GM12892 (cell line): ENCODE measurements around the gene SNX22.

Experiments used
- DNase-seq: peaks from one replicate; pipeline ENCODE4 v3.0.0; 2011; ENCODE audit not compliant: insufficient read length
- FAIRE-seq: peaks from 2 replicates; lab custom pipeline; 2011; peaks lifted over from hg19 to GRCh38; lab: Jason Lieb, UNC
- POLR2A ChIP-seq: IDR thresholded peaks from 2 replicates; pipeline ENCODE4 v1.6.1; 2011; ENCODE audit warnings: low read depth, low read length, control low read depth
- POLR2AphosphoS5 ChIP-seq: IDR thresholded peaks from 2 replicates; pipeline ENCODE4 v1.6.1; 2011; ENCODE audit warnings: low read depth, low read length, control low read depth
- TAF1 ChIP-seq: IDR thresholded peaks from 2 replicates; pipeline ENCODE4 v1.6.1; 2011; ENCODE audit warnings: low read depth, mild to moderate bottlenecking, control low read depth, low read length, borderline replicate concordance

SNX22 gene

DNA sequence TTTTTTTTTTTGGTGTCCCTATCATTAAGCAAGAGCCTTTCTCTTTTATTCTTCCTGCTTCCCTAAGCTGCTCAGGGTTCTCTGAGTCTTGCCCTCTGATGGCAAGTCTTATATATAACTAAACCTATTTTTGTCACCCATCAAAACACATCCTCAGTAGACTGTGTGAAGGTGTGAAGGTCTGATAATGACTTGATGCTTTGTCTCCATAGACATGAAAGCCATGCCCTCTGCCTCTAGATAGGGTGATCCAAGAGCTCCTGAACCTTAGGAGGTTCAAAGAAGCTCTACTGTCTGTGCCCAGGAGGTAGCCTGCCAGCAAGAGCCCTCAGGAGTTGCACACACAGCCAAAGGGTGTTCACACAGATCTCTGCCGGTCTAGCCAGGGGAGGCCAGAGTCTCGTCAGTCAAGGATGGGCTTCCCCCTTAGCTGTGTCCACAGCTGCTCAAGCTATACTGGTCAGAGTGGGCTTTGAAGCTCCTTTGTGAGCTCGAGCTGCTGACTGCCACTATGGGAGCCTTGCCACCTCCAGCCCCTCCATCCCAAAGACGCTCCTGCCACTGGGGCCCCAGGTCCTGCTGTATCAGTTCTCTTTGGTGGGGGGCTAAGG, 13.1 kb upstream of the SNX22 start:
- FAIRE-seq (no peak), DNase-seq (no peak)
- no peak for TF ChIP-seq TAF1
- TF ChIP-seq POLR2AphosphoS5: no peak
- no peak for TF ChIP-seq POLR2A

DNA sequence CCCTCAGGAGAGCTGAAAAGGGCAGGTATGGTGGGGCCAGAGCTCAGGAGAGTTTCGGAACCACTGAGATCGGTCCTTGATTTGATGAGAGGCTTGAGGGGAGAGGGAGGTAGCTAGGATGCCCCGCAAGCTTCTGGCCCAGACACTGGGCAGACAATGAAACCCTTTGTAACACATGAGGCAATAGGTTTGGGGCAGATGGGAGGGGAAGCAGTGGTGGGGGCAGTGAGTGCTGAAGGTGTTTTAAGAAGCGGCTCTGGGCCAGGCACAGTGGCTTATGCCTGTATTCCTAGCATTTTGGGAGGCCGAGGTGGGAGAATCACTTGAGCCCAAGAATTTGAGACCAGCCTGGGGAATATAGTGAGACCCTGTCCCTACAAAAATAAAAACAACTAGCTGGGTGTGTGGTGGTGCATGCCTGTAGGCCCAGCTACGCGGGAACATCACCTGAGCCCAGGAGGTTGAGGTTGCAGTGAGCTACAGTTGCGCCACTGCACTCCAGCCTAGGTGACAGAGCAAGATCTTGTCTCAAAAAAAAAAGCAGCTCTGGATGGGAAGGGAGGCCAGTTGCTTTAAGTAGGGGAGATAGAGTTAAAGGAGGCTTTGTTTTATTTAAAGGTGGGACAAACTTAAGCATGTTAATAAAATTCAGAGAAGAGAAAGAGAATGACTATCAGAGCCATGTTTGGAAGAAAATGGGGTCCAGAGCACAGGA, 9.6 kb upstream of the SNX22 start:
- no peak for FAIRE-seq
- no peak for TF ChIP-seq POLR2A

DNA sequence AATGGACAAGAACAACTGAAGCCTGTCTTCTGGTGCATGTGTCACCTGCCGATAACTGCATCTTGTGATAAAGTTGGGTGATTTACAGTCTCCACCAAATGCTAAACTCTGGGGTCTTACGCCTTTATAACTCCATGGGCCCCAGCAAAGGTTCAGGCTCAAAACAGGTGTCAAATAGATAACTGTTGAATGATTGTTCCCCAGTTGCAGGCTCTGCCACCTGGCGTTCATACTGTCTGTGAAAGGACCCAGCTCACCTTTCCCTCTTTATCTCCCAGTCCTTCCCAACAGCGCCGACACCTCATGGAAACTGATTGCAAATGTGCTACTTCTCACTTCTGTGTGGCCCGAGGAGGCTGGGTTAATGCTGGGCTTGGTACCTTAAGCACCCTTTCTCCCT, 8.3 kb upstream of the SNX22 start:
- DNase-seq (no peak), FAIRE-seq (peak; percentile 21)
- TF ChIP-seq POLR2AphosphoS5 (no peak), POLR2A (no peak), TAF1 (no peak)

More for the DNA sequence above, 9.6 kb upstream of the SNX22 start:
- no peak for DNase-seq

DNA sequence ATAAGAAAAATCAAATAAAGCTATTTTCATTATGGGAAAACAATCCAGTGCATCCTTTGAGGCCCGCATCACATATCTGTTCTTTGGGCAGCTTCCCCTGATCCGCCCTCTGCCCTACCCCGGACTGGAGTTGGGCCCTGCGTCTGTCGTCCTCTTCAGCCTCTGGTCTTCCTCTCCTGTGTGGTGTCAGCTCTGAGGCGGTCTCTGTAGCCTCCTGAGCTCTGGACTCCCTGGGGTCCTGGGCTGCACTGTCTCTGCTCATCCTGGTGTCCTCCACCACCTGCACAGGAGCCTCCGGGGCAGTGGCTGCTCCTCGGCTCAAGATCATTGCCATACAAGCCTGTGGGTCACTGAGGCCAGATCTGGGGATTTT, 7.4 kb upstream of the SNX22 start:
- 0 out of 2 replicates have a peak, but pooled peaks have one; percentile 5 for TF ChIP-seq TAF1
- TF ChIP-seq POLR2A: no peak
- TF ChIP-seq POLR2AphosphoS5: no peak
- FAIRE-seq (no peak), DNase-seq (no peak)

GRCh38 chr15:64144565-64145281, 6.8 kb upstream of the SNX22 start:
- DNase-seq: peak; percentile 58
- FAIRE-seq: peak; percentile 95
- TF ChIP-seq POLR2AphosphoS5 (peak; percentile 73; the same call in 1 of the 2 replicates), TAF1 (no peak), POLR2A (peak; percentile 58; the same call in 1 of the 2 replicates)

DNA sequence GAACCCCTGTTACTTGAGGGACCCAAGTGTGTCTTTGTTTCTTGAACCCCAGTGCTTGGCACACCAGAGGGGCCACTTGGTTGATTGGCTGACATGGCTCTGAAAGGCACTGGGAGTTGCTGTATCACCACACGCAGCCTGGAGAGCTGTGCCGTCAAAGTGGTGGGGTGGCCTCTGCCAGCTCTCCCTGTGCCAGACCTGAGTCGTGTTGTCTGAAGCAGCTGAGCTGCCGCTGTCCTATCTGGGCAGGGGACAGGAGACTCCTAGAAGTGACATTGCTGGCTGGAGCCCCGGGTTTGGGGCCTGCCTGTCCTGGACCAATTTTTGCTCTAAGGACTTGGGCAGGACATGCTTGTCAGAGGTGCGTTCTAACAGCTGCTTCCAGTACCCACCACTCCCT, 5.5 kb upstream of the SNX22 start:
- DNase-seq (no peak), FAIRE-seq (no peak)
- TF ChIP-seq POLR2AphosphoS5: no peak
- TF ChIP-seq POLR2A: no peak
- TF ChIP-seq TAF1: no peak

DNA sequence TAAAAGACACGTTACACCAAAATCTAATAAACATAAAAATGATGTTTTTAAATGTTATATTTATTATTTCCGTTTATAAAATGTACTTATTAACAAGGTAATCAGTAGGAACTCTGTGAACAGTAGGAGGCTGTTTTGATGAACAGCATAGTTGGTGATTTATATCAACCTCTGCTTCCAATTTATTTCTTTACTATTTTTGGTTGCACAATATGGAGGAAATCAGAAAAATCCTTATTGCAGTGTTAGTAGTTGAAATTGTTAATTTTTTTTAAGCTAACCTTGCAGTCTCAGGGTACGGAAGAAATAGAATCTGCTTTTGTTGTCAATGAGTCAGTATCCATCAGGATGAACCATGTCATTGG, 5.0 kb upstream of the SNX22 start:
- DNase-seq (no peak), FAIRE-seq (no peak)
- TF ChIP-seq POLR2A: no peak
- TF ChIP-seq TAF1: no peak
- no peak for TF ChIP-seq POLR2AphosphoS5

- FAIRE-seq: no peak
- no peak for TF ChIP-seq TAF1
- no peak for TF ChIP-seq POLR2AphosphoS5
- no peak for TF ChIP-seq POLR2A
- DNase-seq: no peak
These were observed 4.4 kb upstream of the SNX22 start for GRCh38 chr15:64146885-64147681.

DNA sequence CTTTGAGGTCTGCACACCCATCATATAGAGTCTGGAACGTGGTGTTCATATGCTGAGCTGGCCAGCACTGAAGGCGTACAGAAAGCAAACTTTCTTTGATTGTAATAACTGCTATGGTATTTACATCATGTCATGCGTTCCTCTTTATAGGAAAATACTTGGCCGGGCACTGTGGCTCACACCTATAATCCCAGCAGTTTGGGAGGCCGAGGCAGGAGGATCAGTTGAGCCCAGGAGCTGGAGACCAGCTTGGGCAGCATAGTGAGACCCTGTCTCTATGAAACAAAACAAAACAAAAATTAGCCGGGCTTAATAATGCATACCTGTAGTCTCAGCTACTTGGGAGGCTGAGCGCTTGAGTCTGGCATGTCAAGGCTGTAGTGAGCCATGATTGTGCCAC, 3.4 kb upstream of the SNX22 start:
- DNase-seq: no peak
- no peak for FAIRE-seq
- TF ChIP-seq POLR2A (no peak), TAF1 (no peak), POLR2AphosphoS5 (no peak)

DNA sequence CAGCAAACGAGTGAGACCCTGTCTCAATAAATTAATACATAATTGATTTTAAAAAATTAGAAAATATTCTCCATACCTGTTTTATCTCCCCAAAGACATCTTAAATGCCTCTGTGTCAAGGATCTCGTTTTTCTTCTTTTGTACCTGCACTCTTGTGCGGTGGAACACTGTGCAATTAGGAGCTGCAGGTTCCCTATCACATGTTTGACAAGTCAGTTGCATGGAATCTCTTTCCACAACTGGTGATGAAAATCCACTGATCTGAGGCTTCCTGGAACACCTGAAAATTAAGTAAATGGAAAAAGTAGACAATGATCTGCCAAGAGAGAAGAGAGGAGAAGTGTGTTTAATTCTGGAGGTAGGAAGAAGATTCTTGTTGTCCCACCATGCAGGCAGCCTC, 3.0 kb upstream of the SNX22 start:
- TF ChIP-seq POLR2AphosphoS5 (no peak), TAF1 (no peak), POLR2A (no peak)
- FAIRE-seq (no peak), DNase-seq (no peak)

DNA sequence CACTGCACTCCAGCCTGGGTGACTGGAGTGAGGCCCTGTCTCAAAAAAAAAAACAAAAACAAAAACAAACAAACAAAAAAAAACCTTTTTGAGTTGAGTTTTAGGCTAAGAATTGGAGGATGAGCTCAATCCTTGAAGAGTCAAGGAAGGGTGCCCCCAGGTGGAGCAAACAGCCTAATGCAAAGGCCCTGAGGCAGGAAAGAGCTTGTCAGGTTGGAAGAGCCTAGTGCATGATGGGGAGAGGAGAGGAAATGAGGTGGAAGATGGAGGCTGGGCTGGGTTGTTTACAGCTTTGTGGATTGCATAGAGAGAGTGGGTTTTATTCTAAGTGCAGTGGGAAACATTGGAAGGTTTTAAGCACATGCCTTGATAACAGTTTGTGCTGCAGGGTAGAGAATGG, 2.1 kb upstream of the SNX22 start:
- TF ChIP-seq POLR2AphosphoS5 (no peak), TAF1 (no peak), POLR2A (no peak)
- DNase-seq (no peak), FAIRE-seq (no peak)
